HG03457 (cell line): ENCODE data around the gene ODR4.
"Not testable (repeated sequence)": the region's sequence is repeated elsewhere in the genome, so short reads cannot be mapped to it uniquely, and the experiment has no call there.

Experiments used
- ATAC-seq: cut with Tn5 transposase; IDR thresholded peaks from one replicate; pipeline ENCODE4 v1.9.1; 2021; ENCODE audit warnings: moderate number of reproducible peaks; ENCODE audit not compliant: unreplicated experiment

ODR4 gene

DNA sequence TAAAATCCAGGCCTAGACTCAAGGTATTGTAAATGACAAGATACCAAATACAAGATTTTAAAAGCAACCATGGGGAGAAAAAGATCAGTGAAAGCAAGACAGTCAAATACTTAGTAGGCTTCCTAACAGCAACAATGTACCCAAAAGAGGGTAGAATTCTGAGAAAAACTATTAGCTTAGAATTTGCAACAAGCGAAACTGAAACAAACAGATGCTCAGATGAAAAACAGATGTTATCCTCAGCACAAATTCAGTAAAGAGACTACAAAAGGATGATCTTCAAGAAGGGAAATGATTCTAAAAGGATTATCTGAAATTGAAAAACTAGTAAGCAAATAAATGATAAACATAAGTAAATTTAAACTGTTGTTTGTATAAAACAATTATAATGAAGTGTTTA is 45.3 kb downstream of the ODR4 start:
- peak; percentile 63 for ATAC-seq

DNA sequence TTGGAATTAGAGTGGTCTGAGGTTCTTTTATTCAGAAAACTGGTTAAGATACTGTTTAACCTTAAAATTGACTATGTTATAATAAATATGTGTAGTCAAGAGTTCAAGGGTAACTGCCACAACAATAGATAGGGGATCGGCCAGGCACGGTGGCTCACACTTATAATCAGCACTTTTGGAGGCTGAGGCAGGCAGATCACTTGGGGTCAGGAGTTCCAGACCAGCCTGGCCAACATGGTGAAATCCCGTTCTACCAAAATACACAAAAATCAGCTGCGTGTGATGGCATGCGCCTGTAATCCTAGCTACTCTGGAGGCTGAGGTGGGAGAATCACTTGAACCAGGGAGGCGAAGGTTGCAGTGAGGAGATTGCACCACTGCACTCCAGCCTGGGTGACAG is 45.8 kb downstream of the ODR4 start:
- ATAC-seq: no peak

DNA sequence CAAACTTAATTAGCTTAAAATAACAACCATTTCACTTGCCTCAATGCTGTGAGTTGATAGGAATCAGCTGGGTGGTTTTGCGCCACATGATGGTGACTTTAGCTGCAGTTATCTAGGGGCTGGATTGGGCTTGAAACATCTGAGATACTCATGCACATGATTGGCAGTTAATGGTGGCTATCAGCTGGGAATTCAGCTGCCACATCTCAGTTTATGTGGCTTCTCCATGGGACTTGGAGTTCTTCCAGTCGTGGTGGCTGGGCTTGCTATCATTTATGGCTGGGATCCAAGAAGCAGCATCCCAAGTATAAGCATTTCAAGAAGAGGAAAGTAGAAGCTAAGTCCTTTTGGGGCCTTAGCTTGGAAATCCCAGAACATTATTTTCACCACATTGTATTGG is 48.9 kb downstream of the ODR4 start:
- no peak for ATAC-seq

DNA sequence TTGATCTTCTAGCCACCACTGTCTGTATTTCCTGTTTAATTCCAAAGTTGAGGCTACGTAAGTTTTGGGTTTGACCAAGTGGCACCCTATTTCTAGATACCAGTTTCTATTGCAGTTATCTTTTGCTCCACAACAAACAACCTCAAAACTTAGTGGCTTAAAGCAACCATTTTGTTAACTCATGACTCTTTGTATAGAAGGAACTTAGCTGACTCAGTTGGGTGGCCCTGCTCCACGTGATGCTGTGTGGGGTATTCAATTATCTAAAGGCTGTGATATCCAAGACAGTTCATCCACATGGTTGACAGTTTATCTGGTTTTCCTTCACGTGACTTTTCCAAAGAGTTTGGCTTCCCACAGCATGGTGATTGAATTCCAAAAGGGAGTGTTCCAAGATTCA is 50.5 kb downstream of the ODR4 start:
- no peak for ATAC-seq

DNA sequence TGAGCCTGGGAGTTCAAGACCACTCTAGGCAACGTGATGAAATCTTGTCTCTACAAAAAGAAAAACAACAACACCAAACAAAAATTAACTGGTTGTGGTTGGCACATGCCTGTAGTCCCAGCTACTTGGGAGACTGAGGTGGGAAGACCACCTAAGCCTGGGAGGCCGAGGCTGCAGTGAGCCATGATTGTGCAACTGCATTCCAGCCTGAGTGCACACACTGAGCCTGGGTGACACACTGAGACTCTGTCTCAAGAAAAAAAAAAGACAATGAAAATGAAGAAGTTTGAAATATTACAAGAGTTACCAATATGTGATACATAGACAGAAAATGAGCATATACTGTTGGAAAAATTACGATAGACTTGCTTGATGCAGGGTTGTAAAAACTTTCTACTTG is 53.4 kb downstream of the ODR4 start:
- ATAC-seq: no peak

DNA sequence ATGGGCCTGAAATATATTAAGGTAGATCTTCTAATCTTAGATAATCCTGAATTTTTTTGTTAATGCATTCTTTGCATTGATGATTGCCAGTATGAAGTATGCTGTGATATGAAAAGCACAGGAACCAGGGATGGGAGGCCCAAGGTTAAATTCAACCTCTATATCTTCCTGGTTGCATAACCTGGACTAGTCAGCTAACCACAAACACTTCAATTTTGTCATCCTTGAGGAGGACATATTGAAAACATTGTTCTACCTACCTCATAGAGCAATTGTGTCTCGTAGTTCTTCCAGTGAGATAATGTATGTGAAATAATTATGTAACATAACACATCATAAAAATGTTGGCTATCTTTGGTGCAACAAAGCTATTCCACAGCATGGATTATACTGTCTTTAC is 59.7 kb downstream of the ODR4 start:
- ATAC-seq: no peak

DNA sequence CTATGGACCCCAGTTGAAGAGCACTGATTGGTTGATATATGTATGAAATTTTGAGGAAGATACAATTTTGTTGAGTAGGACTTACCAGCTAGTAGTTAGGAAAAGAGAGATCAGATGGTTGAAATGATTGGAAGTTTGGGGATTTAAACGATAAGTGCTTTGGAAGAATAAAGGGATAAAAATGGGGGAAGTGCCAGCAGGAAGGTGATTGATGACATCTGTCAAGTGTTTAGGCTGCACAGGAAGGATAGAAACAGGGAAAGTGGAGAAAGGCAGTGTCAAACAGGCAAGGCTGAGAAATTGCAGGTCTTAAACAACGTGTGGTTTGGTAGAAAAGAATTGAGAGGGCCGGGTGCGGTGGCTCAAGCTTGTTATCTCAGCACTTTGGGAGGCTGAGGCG is 62.9 kb downstream of the ODR4 start:
- ATAC-seq: no peak

DNA sequence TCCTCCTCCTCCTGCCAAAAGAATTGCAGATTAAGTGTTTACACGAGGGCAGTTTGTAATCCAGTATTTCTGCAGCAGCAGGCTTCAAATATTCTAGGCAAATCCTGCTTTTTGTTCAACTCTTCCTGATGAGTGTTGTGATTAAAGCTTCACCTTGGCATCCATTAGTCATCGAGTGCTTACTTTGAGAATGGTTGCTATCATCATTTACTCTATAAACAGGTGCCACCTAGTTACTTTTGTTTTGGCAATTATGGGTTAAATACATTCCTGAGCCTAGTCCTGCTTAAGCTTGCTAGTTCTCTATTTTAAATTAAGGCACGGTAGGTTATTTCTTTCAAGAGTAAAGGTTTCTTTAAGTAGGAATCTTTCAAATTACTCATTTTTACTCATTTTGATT is 64.9 kb downstream of the ODR4 start:
- ATAC-seq: no peak

DNA sequence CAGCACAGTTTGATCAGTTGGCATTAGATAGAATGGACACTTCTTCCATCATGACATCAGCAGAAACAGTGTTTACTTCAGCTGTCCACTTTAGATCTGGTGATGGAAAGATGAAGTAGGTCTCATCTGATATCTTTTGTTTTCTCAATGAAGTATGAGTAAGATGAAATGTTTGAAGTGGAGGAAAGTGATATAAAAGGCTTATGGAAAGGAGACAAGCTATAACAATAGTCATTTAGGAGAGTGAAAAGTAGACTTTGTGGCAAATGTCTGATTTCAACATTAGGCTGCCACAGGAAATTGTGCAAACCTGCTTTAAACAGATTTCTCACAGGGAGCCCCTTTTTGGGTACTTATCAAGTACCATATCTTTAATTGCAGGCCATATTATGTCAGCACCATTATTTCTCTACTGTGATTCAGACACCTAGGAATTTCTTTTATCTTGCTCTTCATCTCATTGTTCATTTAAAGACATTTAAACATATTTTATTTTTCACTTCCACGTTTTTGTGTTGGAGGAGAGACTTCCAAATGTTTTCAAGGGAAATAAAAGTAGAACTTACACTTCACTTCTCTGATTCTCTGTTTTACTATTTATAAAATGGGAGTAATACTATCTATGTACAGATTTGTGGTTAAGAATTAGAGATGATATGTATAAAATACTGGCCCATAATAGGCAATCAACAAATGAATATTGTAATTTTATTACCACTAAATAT is 67.2 kb downstream of the ODR4 start:
- no peak for ATAC-seq

DNA sequence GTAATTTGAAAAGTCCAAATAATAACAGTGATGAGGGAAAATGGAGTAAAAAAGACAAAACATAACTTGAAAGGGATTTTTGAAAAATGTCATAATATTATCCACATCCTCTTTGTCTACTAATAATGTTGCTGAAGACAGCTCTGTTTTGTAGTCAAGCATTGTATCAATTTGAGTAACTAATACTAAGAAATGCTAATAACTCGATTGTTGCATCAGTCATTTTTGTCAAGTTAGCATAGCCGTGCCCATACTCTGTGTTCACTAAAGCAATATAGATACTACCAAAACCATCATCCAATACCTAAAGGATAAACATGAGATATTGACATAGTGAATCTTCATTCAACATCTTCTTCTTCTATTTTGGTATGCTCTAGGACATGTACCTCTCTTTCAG is 68.0 kb downstream of the ODR4 start:
- no peak for ATAC-seq

DNA sequence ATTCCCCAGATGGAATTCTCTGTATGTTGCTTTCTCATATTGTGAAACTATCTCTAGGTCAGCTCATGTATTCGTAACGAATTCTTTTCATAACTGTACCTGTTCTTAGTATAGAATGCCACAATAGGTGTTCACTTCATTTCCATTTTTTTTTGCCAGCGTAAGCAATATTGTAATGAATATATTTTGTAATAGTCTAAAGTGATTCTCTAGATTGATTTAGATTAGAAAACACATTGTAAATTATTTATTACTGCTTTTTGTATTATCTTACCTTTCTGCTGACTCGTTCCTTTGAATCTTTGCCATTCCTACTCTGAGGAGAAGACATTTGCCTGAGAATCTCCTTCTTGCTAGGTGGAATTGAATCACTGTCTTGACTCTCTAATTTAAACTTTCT is 70.5 kb downstream of the ODR4 start:
- ATAC-seq: no peak

DNA sequence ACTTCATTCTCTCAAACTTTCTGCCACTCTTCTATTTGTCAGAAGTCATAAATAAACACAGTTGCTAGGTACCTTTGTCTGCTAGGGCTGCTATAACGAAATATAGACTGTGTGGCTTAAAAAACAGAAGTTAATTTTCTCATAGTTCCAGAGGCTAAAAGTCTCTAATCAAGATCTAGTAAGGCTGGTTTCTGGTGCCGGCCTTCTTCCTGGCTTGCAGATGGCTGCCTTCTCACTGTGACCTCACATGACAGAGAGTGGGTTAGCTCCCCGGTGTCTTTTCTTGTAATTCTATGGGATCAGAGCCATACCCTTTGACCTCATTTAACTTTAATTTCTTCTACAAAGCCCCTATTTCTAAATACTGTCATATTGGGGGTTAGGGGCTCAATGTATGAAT is 79.3 kb downstream of the ODR4 start:
- no peak for ATAC-seq

DNA sequence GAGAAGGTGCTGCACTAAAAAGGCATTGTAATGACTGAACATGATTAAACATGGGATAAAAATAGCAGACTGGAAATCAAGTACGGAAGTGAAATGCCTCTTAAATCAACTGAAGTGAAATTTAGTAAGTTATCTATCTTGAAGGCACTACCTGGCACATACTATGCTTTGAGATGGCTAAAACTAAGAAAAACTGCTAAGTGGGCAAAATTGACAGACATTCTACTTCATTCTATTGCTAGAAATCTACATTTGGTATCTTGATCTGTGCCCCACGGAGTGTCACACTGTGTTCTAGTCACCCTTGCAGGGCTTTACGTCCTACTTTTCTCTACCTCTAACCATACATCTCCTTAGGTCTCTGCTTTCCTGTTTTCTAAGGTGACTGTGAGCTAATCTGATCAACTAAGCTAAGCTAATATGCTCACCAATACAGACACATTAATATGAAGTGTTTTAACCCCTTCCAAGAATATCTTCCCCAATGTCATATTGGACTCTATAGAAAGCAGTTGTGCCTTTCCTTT is 81.2 kb downstream of the ODR4 start:
- ATAC-seq: no peak

DNA sequence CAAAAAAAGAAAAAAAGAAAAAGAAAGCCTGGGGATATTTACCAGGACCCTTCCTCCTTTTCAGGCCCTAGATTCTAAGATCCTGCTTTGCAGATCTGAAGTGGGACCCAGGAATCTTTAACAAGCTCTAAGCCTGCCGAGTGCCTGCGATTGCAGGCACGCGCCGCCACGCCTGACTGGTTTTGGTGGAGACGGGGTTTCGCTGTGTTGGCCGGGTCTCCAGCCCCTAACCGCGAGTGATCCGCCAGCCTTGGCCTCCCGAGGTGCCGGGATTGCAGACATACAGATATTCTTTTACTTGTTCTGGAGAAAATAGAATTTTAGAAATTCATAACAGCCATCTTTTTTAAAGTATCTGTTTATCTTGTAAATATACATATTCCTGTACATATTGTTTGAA is 83.5 kb downstream of the ODR4 start:
- not testable (repeated sequence) for ATAC-seq

DNA sequence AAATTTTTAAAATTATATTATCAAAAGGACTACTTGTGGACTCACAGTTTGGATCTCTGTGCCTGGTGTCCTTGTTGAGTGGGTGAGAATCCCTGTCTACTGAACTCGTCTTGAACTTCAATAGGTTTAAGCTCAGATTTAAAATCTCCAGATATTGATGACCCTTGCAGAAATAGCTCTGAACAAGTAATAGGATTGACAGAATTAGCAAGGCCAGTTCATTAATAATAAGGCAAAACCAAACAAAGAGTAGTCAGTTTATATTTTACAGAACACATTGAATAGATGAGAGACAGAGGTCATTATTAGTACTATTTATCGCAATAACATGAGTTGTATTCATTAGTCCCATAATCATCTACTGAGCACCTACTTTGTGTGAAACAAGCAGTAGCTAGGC is 85.4 kb downstream of the ODR4 start, which contains the start of gene PDC:
Gene PDC (minus strand): TSS at position 101 of the 400 bp plus-strand sequence. CDS start 11,655 bp downstream, outside the sequence.
- no peak for ATAC-seq

DNA sequence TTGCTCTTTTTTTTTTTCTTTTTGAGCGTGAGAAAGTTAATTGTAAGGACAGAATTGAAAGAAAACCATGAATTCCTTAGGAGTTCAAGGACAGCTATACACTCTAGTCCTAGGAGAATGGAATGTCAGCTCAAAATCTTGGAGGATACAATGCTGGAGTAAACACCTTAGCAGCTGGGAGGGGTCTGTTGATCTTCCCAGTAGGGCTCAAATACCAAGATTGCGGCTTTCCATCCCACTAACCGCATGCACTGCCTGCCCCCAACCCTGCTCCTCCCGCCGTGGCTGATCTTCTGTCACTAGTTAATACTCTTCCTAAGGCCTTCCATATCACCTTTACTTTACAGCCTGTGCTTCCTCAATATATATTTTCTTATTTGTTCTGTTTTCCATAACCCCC is 87.9 kb downstream of the ODR4 start:
- ATAC-seq: no peak

DNA sequence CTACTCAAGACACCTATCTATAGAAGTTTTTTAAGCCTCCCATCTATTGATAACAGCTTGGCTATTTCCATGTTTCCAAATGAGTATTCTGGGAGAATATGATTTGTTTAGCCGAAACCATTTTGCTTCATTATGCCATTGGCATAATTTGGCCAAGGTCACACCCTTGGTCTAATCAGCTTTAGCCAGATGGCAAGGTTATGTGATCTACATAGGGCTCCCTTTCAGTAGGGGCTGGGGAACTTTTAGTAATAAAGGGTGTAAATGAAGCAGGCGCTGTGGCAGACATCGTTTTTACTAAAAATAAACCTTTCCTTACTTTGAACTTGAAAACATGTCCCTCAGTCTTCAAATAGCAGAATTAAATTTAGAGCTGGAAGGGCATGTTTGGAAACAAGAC is 88.3 kb downstream of the ODR4 start:
- no peak for ATAC-seq

DNA sequence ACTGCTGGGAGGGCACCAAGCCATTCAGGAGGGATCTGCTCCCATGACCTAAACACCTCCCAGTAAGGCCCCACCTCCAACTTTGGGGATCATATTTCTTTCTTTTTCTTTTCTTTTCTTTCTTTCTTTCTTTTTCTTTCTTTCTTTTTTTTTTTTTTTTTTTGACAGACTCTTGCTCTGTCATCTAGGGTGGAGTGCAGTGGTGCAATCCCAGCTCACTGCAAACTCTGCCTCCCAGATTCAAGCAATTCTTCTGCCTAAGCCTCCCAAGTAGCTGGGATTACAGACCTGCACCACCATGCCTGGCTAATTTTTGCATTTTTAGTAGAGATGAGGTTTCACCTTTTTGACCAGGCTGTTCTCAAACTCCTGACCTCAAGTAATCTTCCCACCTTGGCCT is 89.9 kb downstream of the ODR4 start:
- ATAC-seq: not testable (repeated sequence)

DNA sequence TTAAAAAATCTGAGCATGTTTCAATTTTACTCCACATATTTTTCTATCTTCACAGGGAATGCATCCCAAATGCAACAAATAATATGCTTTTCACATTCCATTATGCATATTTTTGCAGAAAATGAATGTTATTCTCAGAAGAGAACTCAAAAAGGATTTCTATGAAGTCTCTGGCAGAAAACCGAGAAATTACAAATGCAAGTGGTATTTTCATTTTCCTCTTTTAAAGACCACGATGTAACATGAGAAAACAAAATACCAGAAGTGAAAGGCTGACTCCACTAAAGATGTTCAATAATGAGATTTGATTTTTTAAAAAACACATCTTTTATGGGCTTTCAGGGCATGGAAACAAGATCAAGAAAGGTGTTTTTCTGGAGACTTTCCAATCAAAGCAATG is 90.3 kb downstream of the ODR4 start:
- ATAC-seq: no peak
